Measurements from ENCODE around the gene CFAP61. TPM values are rescaled to one million over a fixed set of nuclear protein-coding genes. Genes with fewer than 3 reads are reported as not detected.

The CFAP61 gene
- total RNA-seq, 1 experiment from 2014 or later = not detected

- intact Hi-C loops (cut with micrococcal nuclease) = no loop called here
- no peak for ATAC-seq
- DNase-seq = no peak
- Histone ChIP-seq H3K9me3 (ENCODE audit: low read length) (no peaks in the 10 kb centered on the region), H4K20me1 (ENCODE audit: low read length) (no peaks in the 10 kb centered on the region), H3K79me2 (ENCODE audit: low read length) (no peaks in the 10 kb centered on the region), H3F3A (ENCODE audit: low read length, unreplicated experiment) (no peaks in the 10 kb centered on the region), H3K27me3 (ENCODE audit: low read length) (peaks cover 74% of the 10 kb centered on the region), H3K9ac (ENCODE audit: low read length) (no peak overlapping the region), H3K4me3 (ENCODE audit: low read length) (no peak overlapping the region), H3K36me3 (ENCODE audit: low read depth, low read length) (no peaks in the 10 kb centered on the region), H3K9me2 (replicated peaks; ENCODE audit: low read length) (no peaks in the 10 kb centered on the region), H3K4me2 (ENCODE audit: low read length) (no peak overlapping the region), H3K4me1 (ENCODE audit: insufficient read depth, low read length) (no peaks in the 10 kb centered on the region), H2AFZ (ENCODE audit: low read length) (no peak overlapping the region), H3K27ac (ENCODE audit: low read length) (no peak overlapping the region)
- CTCF ChIA-PET = no interaction called here
- no TSS peak for BruUV-seq (replicated peaks)
- peak; percentile 27 for TF ChIP-seq EZH2 (IDR thresholded peaks at IDR 0.05; ENCODE audit: low read length, unreplicated experiment)
- TF ChIP-seq CTCF (conservative IDR thresholded peaks at IDR 0.05; ENCODE audit: low read depth, low read length) = no peak
- POLR2A ChIA-PET (ENCODE audit: unreplicated experiment) = no interaction called here
Observed at GRCh38 chr20:20096421-20096820, 44.1 kb downstream of the CFAP61 start.

GRCh38 chr20:20100881-20101280 lies 48.5 kb downstream of the CFAP61 start:
- BruUV-seq (replicated peaks) = no TSS peak
- Histone ChIP-seq H3K9ac (ENCODE audit: low read length) (no peak overlapping the region), H3K36me3 (ENCODE audit: low read depth, low read length) (no peaks in the 10 kb centered on the region), H3K4me3 (ENCODE audit: low read length) (no peak overlapping the region), H3K4me1 (ENCODE audit: insufficient read depth, low read length) (no peaks in the 10 kb centered on the region), H3F3A (ENCODE audit: low read length, unreplicated experiment) (no peaks in the 10 kb centered on the region), H2AFZ (ENCODE audit: low read length) (no peak overlapping the region), H3K9me2 (replicated peaks; ENCODE audit: low read length) (no peaks in the 10 kb centered on the region), H3K79me2 (ENCODE audit: low read length) (no peaks in the 10 kb centered on the region), H3K9me3 (ENCODE audit: low read length) (no peaks in the 10 kb centered on the region), H4K20me1 (ENCODE audit: low read length) (no peaks in the 10 kb centered on the region), H3K27ac (ENCODE audit: low read length) (no peak overlapping the region), H3K4me2 (ENCODE audit: low read length) (no peak overlapping the region), H3K27me3 (ENCODE audit: low read length) (peaks cover 87% of the 10 kb centered on the region)
- ChIA-PET POLR2A (ENCODE audit: unreplicated experiment) (no interaction called here), CTCF (no interaction called here)
- TF ChIP-seq EZH2 (IDR thresholded peaks at IDR 0.05; ENCODE audit: low read length, unreplicated experiment) (no peak), EZH2phosphoT487 (IDR thresholded peaks at IDR 0.05; ENCODE audit: borderline replicate concordance, low read length) (no peak), CTCF (conservative IDR thresholded peaks at IDR 0.05; ENCODE audit: low read depth, low read length) (no peak)
- intact Hi-C loops (cut with micrococcal nuclease) = no loop called here
- no peak for ATAC-seq
- no peak for DNase-seq

- H3F3A ChIP-seq (ENCODE audit: low read length, unreplicated experiment) = no peaks in the 10 kb centered on the region
- TF ChIP-seq CTCF (conservative IDR thresholded peaks at IDR 0.05; ENCODE audit: low read depth, low read length) = no peak
- no peak for TF ChIP-seq EZH2phosphoT487 (IDR thresholded peaks at IDR 0.05; ENCODE audit: borderline replicate concordance, low read length)
- no peak for TF ChIP-seq EZH2 (IDR thresholded peaks at IDR 0.05; ENCODE audit: low read length, unreplicated experiment)
- H3K27me3 ChIP-seq (ENCODE audit: low read length) = peaks cover 87% of the 10 kb centered on the region
- DNase-seq (no peak), ATAC-seq (no peak)
- no peaks in the 10 kb centered on the region for H3K9me3 ChIP-seq (ENCODE audit: low read length)
- H3K36me3 ChIP-seq (ENCODE audit: low read depth, low read length) = no peaks in the 10 kb centered on the region
- H3K4me3 ChIP-seq (ENCODE audit: low read length) = no peak overlapping the region
- no peaks in the 10 kb centered on the region for H4K20me1 ChIP-seq (ENCODE audit: low read length)
- no peak overlapping the region for H3K27ac ChIP-seq (ENCODE audit: low read length)
- ChIA-PET CTCF (no interaction called here), POLR2A (ENCODE audit: unreplicated experiment) (interaction anchor here (0.6 kb wide), 1 partner anchor 386 kb away, joined by 4 read pairs; no protein-coding TSS in a partner anchor)
- intact Hi-C loops (cut with micrococcal nuclease) = no loop called here
- H3K4me1 ChIP-seq (ENCODE audit: insufficient read depth, low read length) = no peaks in the 10 kb centered on the region
- no peak overlapping the region for H3K9ac ChIP-seq (ENCODE audit: low read length)
- H3K79me2 ChIP-seq (ENCODE audit: low read length) = no peaks in the 10 kb centered on the region
- H3K9me2 ChIP-seq (replicated peaks; ENCODE audit: low read length) = no peaks in the 10 kb centered on the region
- H2AFZ ChIP-seq (ENCODE audit: low read length) = no peak overlapping the region
- no peak overlapping the region for H3K4me2 ChIP-seq (ENCODE audit: low read length)
- BruUV-seq (replicated peaks) = no TSS peak
Observed at GRCh38 chr20:20102163-20102562, 49.8 kb downstream of the CFAP61 start.
